ENCODE data around the gene PLCE1.
"Not testable (repeated sequence)": the region's sequence is repeated elsewhere in the genome, so short reads cannot be mapped to it uniquely, and the experiment has no call there.

Gene PLCE1

GRCh38 chr10:93954299-93954698 is 39.4 kb upstream of the PLCE1 start:
- intact Hi-C loops (cut with DNase I; ENCODE audit: low total_unique reads) = no loop called here
- DNase-seq = no peak
- TF ChIP-seq CTCF (IDR thresholded peaks at IDR 0.05) = no peak
- no peaks in the 10 kb centered on the region for H3K4me1 ChIP-seq
- H3K27ac ChIP-seq = no peak overlapping the region
- no peak overlapping the region for H3K4me3 ChIP-seq
- no peaks in the 10 kb centered on the region for H3K36me3 ChIP-seq
- no peaks in the 10 kb centered on the region for H3K27me3 ChIP-seq
- H3K9me3 ChIP-seq = no peaks in the 10 kb centered on the region

GRCh38 chr10:93954726-93955363 is 38.9 kb upstream of the PLCE1 start:
- Histone ChIP-seq H3K27ac (no peak overlapping the region), H3K27me3 (no peaks in the 10 kb centered on the region), H3K36me3 (no peaks in the 10 kb centered on the region), H3K9me3 (no peaks in the 10 kb centered on the region), H3K4me1 (no peaks in the 10 kb centered on the region), H3K4me3 (no peak overlapping the region)
- intact Hi-C loops (cut with DNase I; ENCODE audit: low total_unique reads) = no loop called here
- TF ChIP-seq CTCF (IDR thresholded peaks at IDR 0.05) = no peak
- DNase-seq = no peak

GRCh38 chr10:93958834-93959233 is 34.9 kb upstream of the PLCE1 start:
- Histone ChIP-seq H3K4me3 (no peak overlapping the region), H3K27me3 (no peaks in the 10 kb centered on the region), H3K4me1 (no peaks in the 10 kb centered on the region), H3K27ac (no peak overlapping the region), H3K36me3 (no peaks in the 10 kb centered on the region), H3K9me3 (no peaks in the 10 kb centered on the region)
- TF ChIP-seq CTCF (IDR thresholded peaks at IDR 0.05) = no peak
- no peak for DNase-seq
- intact Hi-C loops (cut with DNase I; ENCODE audit: low total_unique reads) = no loop called here

- H3K9me3 ChIP-seq; H3K4me3 ChIP-seq; intact Hi-C loops (cut with DNase I; ENCODE audit: low total_unique reads): not testable (repeated sequence)
Measured at GRCh38 chr10:93960988-93961387, 32.7 kb upstream of the PLCE1 start.

GRCh38 chr10:93962973-93963372 is 30.8 kb upstream of the PLCE1 start:
- Histone ChIP-seq H3K4me3 (no peak overlapping the region), H3K27ac (no peak overlapping the region), H3K9me3 (no peaks in the 10 kb centered on the region), H3K4me1 (no peaks in the 10 kb centered on the region), H3K36me3 (no peaks in the 10 kb centered on the region), H3K27me3 (no peaks in the 10 kb centered on the region)
- intact Hi-C loops (cut with DNase I; ENCODE audit: low total_unique reads) = no loop called here
- DNase-seq = no peak
- TF ChIP-seq CTCF (IDR thresholded peaks at IDR 0.05) = no peak

More at GRCh38 chr10:93960988-93961387, 32.7 kb upstream of the PLCE1 start:
- not testable (repeated sequence) for H3K4me1 ChIP-seq, DNase-seq, H3K27me3 ChIP-seq, H3K36me3 ChIP-seq, H3K27ac ChIP-seq

- Histone ChIP-seq H3K27me3 (no peaks in the 10 kb centered on the region), H3K4me3 (no peak overlapping the region), H3K27ac (no peak overlapping the region), H3K36me3 (no peaks in the 10 kb centered on the region), H3K9me3 (no peaks in the 10 kb centered on the region), H3K4me1 (no peaks in the 10 kb centered on the region)
- DNase-seq = no peak
- intact Hi-C loops (cut with DNase I; ENCODE audit: low total_unique reads) = no loop called here
- TF ChIP-seq CTCF (IDR thresholded peaks at IDR 0.05) = no peak
Measured at GRCh38 chr10:93963434-93963833, 30.3 kb upstream of the PLCE1 start.

Data from tibial artery (tissue), 4 donors.